ENCODE data around the gene HPCA.

HPCA gene

DNA sequence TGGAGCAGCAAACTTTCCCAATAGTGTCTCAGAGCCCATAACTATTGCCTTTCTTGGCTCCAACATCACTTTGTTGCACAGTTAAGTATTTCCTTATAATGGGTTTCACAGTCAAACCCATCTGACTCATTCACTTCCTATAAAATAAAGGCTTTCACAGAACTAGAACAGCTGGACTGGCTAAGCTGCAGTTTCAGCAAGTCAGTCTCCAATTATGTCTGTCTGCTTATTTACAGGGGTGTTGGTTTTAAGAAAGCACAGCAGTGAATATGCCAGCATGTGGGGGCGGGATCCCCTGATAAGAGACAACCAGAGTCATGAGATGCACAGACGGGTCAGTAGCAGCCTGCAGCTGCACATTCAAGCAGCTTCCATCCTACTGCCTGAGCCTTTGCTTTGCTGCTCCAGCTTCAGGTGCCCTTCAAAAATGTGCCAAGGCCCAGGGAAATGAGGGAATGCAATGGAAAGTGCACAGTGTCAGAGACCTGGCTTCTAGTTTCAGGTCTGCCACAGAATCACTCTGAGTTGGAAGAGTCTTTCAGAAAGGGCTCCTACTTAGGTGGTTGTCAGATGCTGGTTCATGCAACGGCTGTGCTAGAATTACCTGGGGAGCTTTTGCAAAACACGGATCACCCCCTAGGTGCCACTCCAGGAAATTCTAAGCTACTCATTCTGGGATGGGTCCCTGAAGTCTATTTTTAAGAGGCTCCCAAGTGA lies 53.5 kb downstream of the HPCA start:
- no peak for DNase-seq

DNA sequence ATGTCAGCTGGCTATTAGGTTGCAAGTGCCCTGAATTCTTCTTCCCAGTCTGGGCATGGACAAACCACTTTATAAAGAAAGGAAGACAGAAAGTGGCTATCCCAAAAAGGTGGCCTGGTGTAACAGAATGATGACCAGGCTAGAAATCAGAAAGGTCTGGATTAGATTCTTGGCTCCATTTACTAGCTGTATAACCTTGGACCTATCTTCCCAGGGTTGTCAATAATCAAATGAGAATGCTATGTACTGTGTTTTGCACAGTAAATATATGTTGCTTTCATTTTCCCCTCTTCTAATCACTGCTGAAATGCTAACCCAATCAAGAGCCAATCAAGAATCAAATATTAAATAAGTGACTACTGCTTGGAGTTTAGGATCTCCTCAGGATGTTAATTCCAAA lies 57.9 kb downstream of the HPCA start:
- DNase-seq = no peak

All from effector CD8-positive, alpha-beta T cell (primary cell).